Body of pancreas (tissue), 4 donors: ENCODE results near the gene MYH2. TPM values are rescaled to one million over a fixed set of nuclear protein-coding genes. Genes with fewer than 3 reads are reported as not detected.

ENCODE experiments used
- ATAC-seq: fragments of 150-250 bp; one replicate; pipeline ENCODE4 v1.9.1; 2016
- DNase-seq, 4 donors: peaks; one replicate each; pipeline ENCODE4 v3.0.0-alpha.2; 2019
- H3K27ac ChIP-seq, 4 donors: fragments of 200-600 bp; sonication (generic); 1 replicate in 3 of 4; 2 replicates in 1 of 4; pipeline versions ENCODE4 v1.5.1 to v1.6.1; 2016 to 2019; ENCODE audit warnings: mild to moderate bottlenecking in 1 of 4, mixed read lengths in 1 of 4, moderate library complexity in 1 of 4
- H3K27me3 ChIP-seq, 2 donors: fragments of 200-600 bp; sonication (generic); one replicate each; pipeline ENCODE4 v1.6.0; 2016; ENCODE audit warnings: mild to moderate bottlenecking in 1 of 2
- H3K36me3 ChIP-seq, 2 donors: fragments of 200-600 bp; sonication (generic); replicated peaks in 1 of 2; 2 replicates each; pipeline ENCODE4 v1.5.1; 2016; ENCODE audit warnings: low read depth in 2 of 2; ENCODE audit not compliant: insufficient read depth in 1 of 2
- H3K4me1 ChIP-seq: fragments of 200-600 bp; sonication (generic); one replicate; pipeline ENCODE4 v1.6.0; 2016
- H3K4me3 ChIP-seq, 2 donors: fragments of 200-600 bp; sonication (generic); 1 replicate in 1 of 2; 2 replicates in 1 of 2; pipeline ENCODE4 v1.5.1; 2016 to 2019
- H3K9me3 ChIP-seq, 3 donors: fragments of 200-600 bp; sonication (generic); 1 replicate in 2 of 3; 2 replicates in 1 of 3; pipeline ENCODE4 v1.5.1; 2016
- CTCF ChIP-seq, 7 experiments: fragments of 450-650 bp in 4 of 7; fragments of 200-600 bp in 3 of 7; sonication (generic) in 3 of 7; IDR thresholded peaks; one replicate each; pipeline ENCODE4 v1.5.1; 2016 to 2019; ENCODE audit warnings: antibody characterized with exemption in 7 of 7
- POLR2A ChIP-seq, 3 donors: fragments of 450-650 bp; IDR thresholded peaks; one replicate each; pipeline ENCODE4 v1.6.1; 2016; ENCODE audit warnings: antibody characterized with exemption in 3 of 3, mild to moderate bottlenecking in 2 of 3
- WGBS, 2 donors: methylation state at CpG; one replicate each; pipeline ENCODE4 v1.1.5; 2017; 5-methylcytosine and 5-hydroxymethylcytosine counted together
- intact Hi-C: fragments of 100-400 bp; cut with DNase I; formaldehyde crosslinking; loops from one replicate; pipeline ENCODE4 v1.15.1; 2023
- total RNA-seq, 2 donors: library from RNA; depleted of rRNA; stranded (reverse); fragments of >200 nt; gene quantifications; one replicate each; pipeline ENCODE4 v1.1.0, GENCODE V29; 2016

The MYH2 gene
- total RNA-seq, 2 donors from 2014 or later = not detected

GRCh38 chr17:10579270-10579669 is 29.8 kb upstream of the MYH2 start:
- no peaks in the 10 kb centered on the region for H3K36me3 ChIP-seq
- WGBS, 2 donors = 19 to 21% methylated on average over 2 of the region's 2 CpGs
- H3K27ac ChIP-seq = no peak overlapping the region
- TF ChIP-seq CTCF (IDR thresholded peaks at IDR 0.05) (no peak), POLR2A (IDR thresholded peaks at IDR 0.05) (no peak)
- H3K4me1 ChIP-seq = no peaks in the 10 kb centered on the region
- DNase-seq (no peak), ATAC-seq (no peak)
- no peaks in the 10 kb centered on the region for H3K9me3 ChIP-seq
- H3K27me3 ChIP-seq = no peaks in the 10 kb centered on the region
- intact Hi-C loops = no loop called here
- no peak overlapping the region for H3K4me3 ChIP-seq

GRCh38 chr17:10574324-10574723 is 24.9 kb upstream of the MYH2 start:
- Histone ChIP-seq H3K27me3 (no peaks in the 10 kb centered on the region), H3K4me1 (no peaks in the 10 kb centered on the region), H3K27ac (no peak overlapping the region), H3K36me3 (no peaks in the 10 kb centered on the region), H3K4me3 (no peak overlapping the region), H3K9me3 (no peaks in the 10 kb centered on the region)
- DNase-seq = no peak
- no peak for ATAC-seq
- 65 to 79% methylated on average over 5 of the region's 5 CpGs for WGBS, 2 donors
- no peak for TF ChIP-seq POLR2A (IDR thresholded peaks at IDR 0.05)
- intact Hi-C loops = no loop called here

- Histone ChIP-seq H3K9me3 (no peaks in the 10 kb centered on the region), H3K4me1 (no peaks in the 10 kb centered on the region), H3K4me3 (no peak overlapping the region), H3K36me3 (no peaks in the 10 kb centered on the region), H3K27ac (no peak overlapping the region), H3K27me3 (no peaks in the 10 kb centered on the region)
- DNase-seq (no peak), ATAC-seq (no peak)
- TF ChIP-seq POLR2A (IDR thresholded peaks at IDR 0.05) = no peak
- no peak for TF ChIP-seq CTCF (IDR thresholded peaks at IDR 0.05)
- 44 to 62% methylated on average over 2 of the region's 2 CpGs for WGBS, 2 donors
- intact Hi-C loops = no loop called here
These were observed 14.7 kb upstream of the MYH2 start for GRCh38 chr17:10563991-10564660.

GRCh38 chr17:10558049-10558448 is 8.6 kb upstream of the MYH2 start:
- DNase-seq (no peak), ATAC-seq (no peak)
- H3K27me3 ChIP-seq = no peaks in the 10 kb centered on the region
- no peaks in the 10 kb centered on the region for H3K4me1 ChIP-seq
- TF ChIP-seq POLR2A (IDR thresholded peaks at IDR 0.05) (no peak), CTCF (IDR thresholded peaks at IDR 0.05) (no peak)
- WGBS, 2 donors = 55 to 57% methylated on average over 6 of the region's 6 CpGs
- intact Hi-C loops = no loop called here
- H3K27ac ChIP-seq = no peak overlapping the region
- H3K36me3 ChIP-seq = no peaks in the 10 kb centered on the region
- no peak overlapping the region for H3K4me3 ChIP-seq
- no peaks in the 10 kb centered on the region for H3K9me3 ChIP-seq

GRCh38 chr17:10557422-10557821 is 8.0 kb upstream of the MYH2 start:
- no peak for TF ChIP-seq CTCF (IDR thresholded peaks at IDR 0.05)
- TF ChIP-seq POLR2A (IDR thresholded peaks at IDR 0.05) = no peak
- no peaks in the 10 kb centered on the region for H3K9me3 ChIP-seq
- H3K4me1 ChIP-seq = no peaks in the 10 kb centered on the region
- ATAC-seq (no peak), DNase-seq (peak in 1 of 4 donors; percentile 5)
- H3K36me3 ChIP-seq = no peaks in the 10 kb centered on the region
- no peaks in the 10 kb centered on the region for H3K27me3 ChIP-seq
- no peak overlapping the region for H3K4me3 ChIP-seq
- intact Hi-C loops = no loop called here
- no peak overlapping the region for H3K27ac ChIP-seq
- WGBS, 2 donors = 61 to 83% methylated on average over 1 of the region's 1 CpG
